BE2C (cell line): Measurements from ENCODE around the gene CCDC60.

Experiments used
- DNase-seq: peaks from one replicate; pipeline ENCODE4 v3.0.0-alpha.2; 2020
- H3K27me3 ChIP-seq: fragments of 250-450 bp; sonication (Bioruptor Pico); 2 replicates; pipeline ENCODE4 v1.5.1; 2020; ENCODE audit warnings: mild to moderate bottlenecking
- H3K36me3 ChIP-seq: fragments of 250-450 bp; sonication (Bioruptor Pico); 2 replicates; pipeline ENCODE4 v1.5.1; 2020; ENCODE audit warnings: mild to moderate bottlenecking
- H3K4me1 ChIP-seq: fragments of 250-450 bp; sonication (Bioruptor Pico); 2 replicates; pipeline ENCODE4 v1.5.1; 2020
- H3K4me3 ChIP-seq: 2 replicates; pipeline ENCODE4 v1.5.1; 2011; ENCODE audit warnings: low read depth, low read length
- H3K9me3 ChIP-seq: fragments of 250-450 bp; sonication (Bioruptor Pico); 2 replicates; pipeline ENCODE4 v1.5.1; 2020
- TF ChIP-seq, protein P1 (sequence below): IDR thresholded peaks from 2 replicates; pipeline ENCODE4 v1.5.1; 2012; ENCODE audit warnings: mild to moderate bottlenecking, low read depth, low read length

CCDC60 gene

DNA sequence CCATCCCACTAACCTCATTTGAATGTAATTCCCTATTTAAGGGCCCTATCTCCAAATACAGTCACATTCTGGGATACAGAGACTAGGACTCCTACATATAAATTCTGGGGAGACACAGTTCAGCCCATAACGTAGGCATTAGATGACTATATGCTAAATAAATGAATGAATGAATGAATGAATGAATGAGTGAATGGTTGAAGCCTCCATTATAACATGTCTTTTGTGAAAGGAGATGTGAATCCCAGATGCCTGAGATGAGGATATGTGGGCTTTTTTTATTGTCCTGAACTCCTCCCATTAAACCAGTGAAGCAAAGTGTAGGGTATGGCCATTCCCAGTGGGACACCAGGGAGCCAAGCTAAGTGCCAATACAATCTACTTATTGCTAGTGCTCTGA is 238.6 kb downstream of the CCDC60 start:
- H3K9me3 ChIP-seq, result no peaks in the 10 kb centered on the region
- H3K4me3 ChIP-seq, result no peak overlapping the region
- no peaks in the 10 kb centered on the region for H3K36me3 ChIP-seq
- TF ChIP-seq, protein P1, sequence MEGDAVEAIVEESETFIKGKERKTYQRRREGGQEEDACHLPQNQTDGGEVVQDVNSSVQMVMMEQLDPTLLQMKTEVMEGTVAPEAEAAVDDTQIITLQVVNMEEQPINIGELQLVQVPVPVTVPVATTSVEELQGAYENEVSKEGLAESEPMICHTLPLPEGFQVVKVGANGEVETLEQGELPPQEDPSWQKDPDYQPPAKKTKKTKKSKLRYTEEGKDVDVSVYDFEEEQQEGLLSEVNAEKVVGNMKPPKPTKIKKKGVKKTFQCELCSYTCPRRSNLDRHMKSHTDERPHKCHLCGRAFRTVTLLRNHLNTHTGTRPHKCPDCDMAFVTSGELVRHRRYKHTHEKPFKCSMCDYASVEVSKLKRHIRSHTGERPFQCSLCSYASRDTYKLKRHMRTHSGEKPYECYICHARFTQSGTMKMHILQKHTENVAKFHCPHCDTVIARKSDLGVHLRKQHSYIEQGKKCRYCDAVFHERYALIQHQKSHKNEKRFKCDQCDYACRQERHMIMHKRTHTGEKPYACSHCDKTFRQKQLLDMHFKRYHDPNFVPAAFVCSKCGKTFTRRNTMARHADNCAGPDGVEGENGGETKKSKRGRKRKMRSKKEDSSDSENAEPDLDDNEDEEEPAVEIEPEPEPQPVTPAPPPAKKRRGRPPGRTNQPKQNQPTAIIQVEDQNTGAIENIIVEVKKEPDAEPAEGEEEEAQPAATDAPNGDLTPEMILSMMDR, result no peak
- DNase-seq, result no peak
- H3K27me3 ChIP-seq, result peaks cover 6% of the 10 kb centered on the region; the same call in 1 of the 2 replicates
- no peaks in the 10 kb centered on the region for H3K4me1 ChIP-seq

DNA sequence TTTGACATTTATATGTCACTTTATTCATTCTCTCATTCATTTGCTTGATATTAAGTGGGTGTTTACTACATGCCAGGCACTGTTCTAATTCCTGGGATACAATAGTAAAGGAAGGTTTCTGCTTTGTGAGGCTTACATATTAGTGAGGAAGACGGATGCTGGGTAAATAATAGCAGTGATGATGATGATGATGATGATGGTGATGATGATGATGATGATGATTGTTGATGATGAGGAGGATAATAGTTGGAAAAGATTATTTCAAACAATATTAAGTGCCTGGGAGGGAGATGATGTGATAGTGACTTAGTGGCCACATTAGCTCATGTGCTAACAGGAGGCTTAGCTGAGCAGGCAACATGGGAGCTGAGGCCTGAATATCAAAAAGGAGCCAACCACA is 239.7 kb downstream of the CCDC60 start:
- no peaks in the 10 kb centered on the region; the same call in 1 of the 2 replicates for H3K27me3 ChIP-seq
- H3K36me3 ChIP-seq, result no peaks in the 10 kb centered on the region
- H3K4me3 ChIP-seq, result no peak overlapping the region
- H3K9me3 ChIP-seq, result no peaks in the 10 kb centered on the region
- H3K4me1 ChIP-seq, result no peaks in the 10 kb centered on the region
- DNase-seq, result no peak
- TF ChIP-seq, protein P1, result no peak

DNA sequence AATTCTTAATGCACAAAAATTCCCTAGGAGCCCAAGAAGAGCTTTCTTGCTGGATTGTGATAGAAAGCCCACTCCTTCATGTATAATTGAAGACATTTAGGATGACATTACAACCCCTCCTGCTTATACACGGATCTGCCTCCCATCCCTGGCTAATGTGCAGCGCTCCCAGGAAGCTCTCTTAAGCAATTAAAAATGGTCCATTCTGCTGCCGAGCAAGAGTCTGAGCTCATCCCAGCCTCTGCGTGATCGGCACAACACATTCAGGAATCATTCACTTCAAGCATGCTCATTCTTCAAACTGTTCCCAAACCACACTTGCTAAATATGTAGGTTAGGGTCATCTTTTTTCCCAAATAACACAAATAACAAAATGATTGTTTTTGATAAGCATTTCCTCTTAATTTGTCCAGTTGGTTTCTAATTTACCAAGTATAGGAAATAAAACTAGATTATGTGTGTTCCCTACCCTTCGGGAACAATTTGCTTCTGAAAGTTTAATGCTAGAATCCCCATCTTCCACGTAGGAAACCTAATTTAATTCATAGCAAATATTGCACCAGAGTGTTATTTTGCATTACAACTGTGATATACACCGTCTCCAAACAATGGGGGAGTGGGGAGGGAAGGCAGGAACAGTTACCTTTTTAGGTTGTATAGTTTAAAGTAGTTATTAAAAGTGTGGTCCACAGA is 241.7 kb downstream of the CCDC60 start:
- DNase-seq, result no peak
- H3K36me3 ChIP-seq, result no peaks in the 10 kb centered on the region
- H3K4me1 ChIP-seq, result no peaks in the 10 kb centered on the region
- TF ChIP-seq, protein P1, result no peak
- no peak overlapping the region for H3K4me3 ChIP-seq
- no peaks in the 10 kb centered on the region for H3K9me3 ChIP-seq
- H3K27me3 ChIP-seq, result no peaks in the 10 kb centered on the region

DNA sequence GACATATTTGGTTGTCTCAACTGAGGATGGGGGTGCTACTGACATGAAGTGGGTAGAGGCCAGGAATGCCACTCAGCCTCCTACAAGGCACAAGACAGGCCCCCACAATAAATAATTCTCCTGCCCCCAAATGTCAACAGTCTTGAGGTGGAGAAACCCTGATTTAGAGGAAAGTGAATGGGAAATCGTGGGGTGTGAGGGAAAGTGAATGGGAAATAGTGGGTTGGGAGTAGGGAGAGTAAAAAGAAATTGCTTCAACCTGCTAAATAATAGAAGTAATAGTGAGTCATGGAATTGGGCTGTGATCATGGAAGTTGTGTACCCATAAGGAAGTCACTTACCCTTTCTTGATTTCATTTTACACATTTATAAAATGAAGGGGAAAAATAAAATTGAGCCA is 242.4 kb downstream of the CCDC60 start:
- no peaks in the 10 kb centered on the region for H3K36me3 ChIP-seq
- TF ChIP-seq, protein P1, result no peak
- peaks cover 3% of the 10 kb centered on the region; the same call in 1 of the 2 replicates for H3K27me3 ChIP-seq
- no peaks in the 10 kb centered on the region for H3K4me1 ChIP-seq
- DNase-seq, result no peak
- no peak overlapping the region for H3K4me3 ChIP-seq
- H3K9me3 ChIP-seq, result no peaks in the 10 kb centered on the region

DNA sequence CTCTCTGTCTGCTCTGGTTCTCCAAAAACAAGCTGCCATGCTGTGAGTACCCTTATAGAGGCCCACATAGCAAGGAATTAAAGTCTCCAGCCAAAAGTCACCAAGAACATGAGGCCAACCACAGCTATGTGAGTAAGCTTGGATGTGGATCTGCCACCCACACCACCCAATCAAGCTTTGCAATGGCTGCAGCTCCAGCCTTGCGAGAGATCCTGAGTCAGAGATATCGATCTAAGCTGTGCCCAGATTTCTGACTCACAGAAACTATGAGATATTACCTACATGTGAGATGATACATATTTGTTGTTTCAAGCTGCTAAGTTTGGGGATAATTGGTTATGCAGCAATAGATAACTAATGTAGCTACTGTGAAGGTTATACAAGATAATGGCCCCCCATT is 243.6 kb downstream of the CCDC60 start:
- Histone ChIP-seq H3K9me3 (no peaks in the 10 kb centered on the region), H3K36me3 (no peaks in the 10 kb centered on the region), H3K27me3 (peaks cover 3% of the 10 kb centered on the region; the same call in 1 of the 2 replicates), H3K4me3 (no peak overlapping the region), H3K4me1 (no peaks in the 10 kb centered on the region)
- TF ChIP-seq, protein P1, result no peak
- no peak for DNase-seq

DNA sequence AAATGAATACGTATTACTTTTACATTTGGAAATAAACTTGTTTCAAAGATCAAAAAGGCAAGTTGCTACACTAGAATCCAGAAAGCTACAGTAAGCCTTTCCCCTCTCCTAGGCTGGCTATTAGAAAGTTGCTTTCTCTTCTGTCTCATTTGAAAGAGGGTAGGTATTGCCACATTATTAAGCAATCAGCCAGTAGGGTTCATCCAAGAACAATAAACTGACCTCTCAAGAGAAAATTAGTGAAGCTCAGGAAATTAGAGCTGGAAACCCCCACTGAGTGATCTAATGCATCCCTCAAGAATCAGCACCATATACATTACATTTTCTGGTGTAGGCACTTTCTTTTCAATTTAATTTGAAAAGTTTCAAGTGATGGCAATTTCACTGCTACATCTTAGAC is 254.6 kb downstream of the CCDC60 start:
- Histone ChIP-seq H3K4me3 (no peak overlapping the region), H3K27me3 (peaks cover 24% of the 10 kb centered on the region)
- TF ChIP-seq, protein P1, result no peak

More for the DNA sequence above, 254.6 kb downstream of the CCDC60 start:
- DNase-seq, result no peak
- Histone ChIP-seq H3K36me3 (no peaks in the 10 kb centered on the region), H3K4me1 (no peaks in the 10 kb centered on the region), H3K9me3 (no peaks in the 10 kb centered on the region)
